ENCODE results near the gene MESD. TPM values are rescaled to one million over a fixed set of nuclear protein-coding genes. Genes with fewer than 3 reads are reported as not detected.

Gene MESD
- total and polyA plus RNA-seq, 2 donors from 2014 or later: 23.3 to 30.9 TPM

GRCh38 chr15:80976851-80977250, 12.8 kb downstream of the MESD start:
- TF ChIP-seq CTCF (IDR thresholded peaks at IDR 0.05; ENCODE audit: borderline replicate concordance, extremely low read depth, insufficient read depth): no peak
- intact Hi-C loops (cut with DNase I): no loop called here
- Histone ChIP-seq H3K4me1 (ENCODE audit: control insufficient read depth in 2 of 3, insufficient read depth in 2 of 3, low read depth in 1 of 3, low read length in 3 of 3) (no peaks in the 10 kb centered on the region), H3K4me3 (ENCODE audit: low read length in 3 of 3) (no peak overlapping the region), H3K9me3 (ENCODE audit: control insufficient read depth in 2 of 3, insufficient read depth in 1 of 3, low read length in 3 of 3) (no peaks in the 10 kb centered on the region), H3K27me3 (ENCODE audit: control insufficient read depth, insufficient read depth, low read length) (no peaks in the 10 kb centered on the region), H3K9ac (ENCODE audit: low read length in 3 of 3) (no peak overlapping the region), H3K27ac (ENCODE audit: low read depth in 2 of 2, low read length in 2 of 2) (no peak overlapping the region), H3K36me3 (ENCODE audit: control insufficient read depth in 2 of 3, insufficient read depth in 3 of 3, low read length in 3 of 3) (peaks cover 0 to 22% (median 21%) of the 10 kb centered on the region in 3 donors)
- FAIRE-seq: no peak
- DNase-seq: no peak

- no peak for TF ChIP-seq CTCF (IDR thresholded peaks at IDR 0.05; ENCODE audit: borderline replicate concordance, extremely low read depth, insufficient read depth)
- FAIRE-seq (no peak), DNase-seq (no peak)
- H3K36me3 ChIP-seq (ENCODE audit: control insufficient read depth in 2 of 3, insufficient read depth in 3 of 3, low read length in 3 of 3): peaks cover 0 to 18% (median 15%) of the 10 kb centered on the region in 3 donors
- H3K4me3 ChIP-seq (ENCODE audit: low read length in 3 of 3): no peak overlapping the region
- intact Hi-C loops (cut with DNase I): no loop called here
- no peak overlapping the region for H3K27ac ChIP-seq (ENCODE audit: low read depth in 2 of 2, low read length in 2 of 2)
- no peak overlapping the region for H3K9ac ChIP-seq (ENCODE audit: low read length in 3 of 3)
- no peaks in the 10 kb centered on the region for H3K4me1 ChIP-seq (ENCODE audit: control insufficient read depth in 2 of 3, insufficient read depth in 2 of 3, low read depth in 1 of 3, low read length in 3 of 3)
- no peaks in the 10 kb centered on the region for H3K9me3 ChIP-seq (ENCODE audit: control insufficient read depth in 2 of 3, insufficient read depth in 1 of 3, low read length in 3 of 3)
- H3K27me3 ChIP-seq (ENCODE audit: control insufficient read depth, insufficient read depth, low read length): no peaks in the 10 kb centered on the region
Observed at GRCh38 chr15:80974914-80975313, 14.7 kb downstream of the MESD start.

DNA sequence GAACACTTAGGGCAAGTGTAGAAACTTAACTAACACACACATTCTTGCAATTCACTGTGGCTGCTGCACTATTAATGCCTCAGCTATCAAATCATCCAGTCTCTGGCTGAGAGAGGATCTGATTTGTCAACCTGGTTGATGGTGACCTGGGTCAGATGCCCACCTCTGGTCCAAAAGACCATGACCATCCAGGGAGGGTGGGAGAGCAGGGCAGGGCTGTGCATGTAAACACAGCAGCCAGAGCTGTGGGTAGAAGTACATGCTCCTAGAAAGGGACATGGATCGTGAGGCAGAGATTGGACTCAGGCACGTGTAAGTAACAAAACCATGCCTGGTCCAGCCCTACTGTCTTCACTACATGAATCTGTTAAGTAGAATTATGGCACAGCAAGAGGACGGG, 17.3 kb downstream of the MESD start:
- Histone ChIP-seq H3K4me3 (ENCODE audit: low read length in 3 of 3) (no peak overlapping the region), H3K9me3 (ENCODE audit: control insufficient read depth in 2 of 3, insufficient read depth in 1 of 3, low read length in 3 of 3) (no peaks in the 10 kb centered on the region), H3K4me1 (ENCODE audit: control insufficient read depth in 2 of 3, insufficient read depth in 2 of 3, low read depth in 1 of 3, low read length in 3 of 3) (no peaks in the 10 kb centered on the region), H3K9ac (ENCODE audit: low read length in 3 of 3) (no peak overlapping the region), H3K27me3 (ENCODE audit: control insufficient read depth, insufficient read depth, low read length) (no peaks in the 10 kb centered on the region), H3K27ac (ENCODE audit: low read depth in 2 of 2, low read length in 2 of 2) (no peak overlapping the region), H3K36me3 (ENCODE audit: control insufficient read depth in 2 of 3, insufficient read depth in 3 of 3, low read length in 3 of 3) (peaks cover 2 to 7% (median 2%) of the 10 kb centered on the region in 3 donors)
- intact Hi-C loops (cut with DNase I): no loop called here
- FAIRE-seq (no peak), DNase-seq (no peak)
- TF ChIP-seq CTCF (IDR thresholded peaks at IDR 0.05; ENCODE audit: borderline replicate concordance, extremely low read depth, insufficient read depth): no peak

DNA sequence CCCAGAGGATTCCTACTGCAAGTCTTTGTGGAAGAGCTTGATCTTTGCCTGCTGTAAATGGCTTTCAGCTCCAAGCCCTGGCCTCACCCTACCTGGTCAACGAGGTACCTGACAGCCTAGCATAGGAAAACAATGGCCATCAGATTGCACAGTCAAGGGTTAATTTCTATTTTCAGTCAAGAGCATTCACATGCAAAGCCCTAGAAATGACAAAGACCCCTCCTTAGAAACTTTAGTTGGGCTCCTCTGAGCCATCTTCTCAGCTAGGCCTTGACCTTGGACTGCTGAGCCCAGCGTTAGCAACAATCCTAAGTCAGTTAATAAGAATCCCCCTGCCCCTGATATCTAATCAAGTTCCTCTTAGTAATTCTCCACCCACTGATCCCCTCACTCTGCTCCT, 18.5 kb downstream of the MESD start:
- H3K4me3 ChIP-seq (ENCODE audit: low read length in 3 of 3): no peak overlapping the region
- no peak for DNase-seq
- no peaks in the 10 kb centered on the region for H3K27me3 ChIP-seq (ENCODE audit: control insufficient read depth, insufficient read depth, low read length)
- H3K27ac ChIP-seq (ENCODE audit: low read depth in 2 of 2, low read length in 2 of 2): no peak overlapping the region
- H3K4me1 ChIP-seq (ENCODE audit: control insufficient read depth in 2 of 3, insufficient read depth in 2 of 3, low read depth in 1 of 3, low read length in 3 of 3): no peaks in the 10 kb centered on the region
- no peak overlapping the region for H3K9ac ChIP-seq (ENCODE audit: low read length in 3 of 3)
- no peak for FAIRE-seq
- H3K36me3 ChIP-seq (ENCODE audit: control insufficient read depth in 2 of 3, insufficient read depth in 3 of 3, low read length in 3 of 3): peaks cover 2 to 7% (median 2%) of the 10 kb centered on the region in 3 donors
- no peak for TF ChIP-seq CTCF (IDR thresholded peaks at IDR 0.05; ENCODE audit: borderline replicate concordance, extremely low read depth, insufficient read depth)
- intact Hi-C loops (cut with DNase I): no loop called here
- H3K9me3 ChIP-seq (ENCODE audit: control insufficient read depth in 2 of 3, insufficient read depth in 1 of 3, low read length in 3 of 3): no peaks in the 10 kb centered on the region
